Activated naive CD8-positive, alpha-beta T cell treated with anti-CD3 and anti-CD28 coated beads, Interleukin-2, amount 50 U/mL, for 24 hours (primary cell): ENCODE results near the gene STK24.
"Not testable (repeated sequence)": the region's sequence is repeated elsewhere in the genome, so short reads cannot be mapped to it uniquely, and the experiment has no call there.

Experiments used
- ATAC-seq: fragments of 150-1000 bp; cut with Tn5 transposase; one replicate; pipeline ENCODE4 v1.10.0; 2021
- DNase-seq: peaks from one replicate; pipeline ENCODE4 v3.0.0; 2021
- H3K27ac Mint-ChIP-seq: one replicate; pipeline ENCODE4 v1.8.0; 2021; ENCODE audit warnings: mild to moderate bottlenecking, mixed read lengths
- H3K27me3 Mint-ChIP-seq: one replicate; pipeline ENCODE4 v1.8.0; 2021; ENCODE audit warnings: mixed read lengths
- H3K36me3 Mint-ChIP-seq: one replicate; pipeline ENCODE4 v1.8.0; 2021; ENCODE audit warnings: low read depth, mixed read lengths
- H3K4me1 Mint-ChIP-seq: one replicate; pipeline ENCODE4 v1.8.0; 2021; ENCODE audit warnings: mixed read lengths
- H3K4me3 Mint-ChIP-seq: one replicate; pipeline ENCODE4 v1.8.0; 2021; ENCODE audit warnings: mild to moderate bottlenecking, moderate library complexity, mixed read lengths
- H3K9me3 Mint-ChIP-seq: one replicate; pipeline ENCODE4 v1.8.0; 2021; ENCODE audit warnings: mixed read lengths

The STK24 gene

GRCh38 chr13:98576963-98577835 is at the start of gene STK24:
Gene STK24 (minus strand): TSS chr13:98577107. CDS start chr13:98576786, 321 bp downstream.
- H3K4me1 Mint-ChIP-seq = peaks cover 45% of the 10 kb centered on the region
- peak; percentile 61 for ATAC-seq
- H3K27me3 Mint-ChIP-seq = no peaks in the 10 kb centered on the region
- peak within 1 kb of the TSS; percentile 88 for H3K27ac Mint-ChIP-seq
- peak; percentile 71 for DNase-seq
- H3K36me3 Mint-ChIP-seq = peaks cover 15% of the 10 kb centered on the region
- H3K9me3 Mint-ChIP-seq = no peaks in the 10 kb centered on the region
- H3K4me3 Mint-ChIP-seq = peak within 1 kb of the TSS; percentile 91

- no peak for DNase-seq
- Mint-ChIP-seq H3K36me3 (no peaks in the 10 kb centered on the region), H3K4me3 (no peak overlapping the region), H3K27ac (no peak overlapping the region), H3K4me1 (no peaks in the 10 kb centered on the region), H3K9me3 (no peaks in the 10 kb centered on the region), H3K27me3 (peaks cover 5% of the 10 kb centered on the region)
- ATAC-seq = no peak
These were observed 49.5 kb upstream of the STK24 start for GRCh38 chr13:98626298-98626935.

GRCh38 chr13:98624589-98624988 is 47.7 kb upstream of the STK24 start:
- H3K36me3 Mint-ChIP-seq, H3K4me3 Mint-ChIP-seq, ATAC-seq, H3K27ac Mint-ChIP-seq, H3K4me1 Mint-ChIP-seq, DNase-seq, H3K9me3 Mint-ChIP-seq, H3K27me3 Mint-ChIP-seq: not testable (repeated sequence)

GRCh38 chr13:98622931-98623331 is 46.0 kb upstream of the STK24 start:
- no peak overlapping the region for H3K4me3 Mint-ChIP-seq
- no peak for ATAC-seq
- no peaks in the 10 kb centered on the region for H3K9me3 Mint-ChIP-seq

GRCh38 chr13:98619556-98619955 is 42.6 kb upstream of the STK24 start:
- H3K27me3 Mint-ChIP-seq = peaks cover 6% of the 10 kb centered on the region
- no peaks in the 10 kb centered on the region for H3K9me3 Mint-ChIP-seq
- no peak overlapping the region for H3K27ac Mint-ChIP-seq
- ATAC-seq (no peak), DNase-seq (no peak)
- H3K4me1 Mint-ChIP-seq = no peaks in the 10 kb centered on the region
- no peak overlapping the region for H3K4me3 Mint-ChIP-seq
- no peaks in the 10 kb centered on the region for H3K36me3 Mint-ChIP-seq

More at GRCh38 chr13:98622931-98623331, 46.0 kb upstream of the STK24 start:
- Mint-ChIP-seq H3K4me1 (no peaks in the 10 kb centered on the region), H3K27ac (no peak overlapping the region), H3K27me3 (peaks cover 2% of the 10 kb centered on the region), H3K36me3 (no peaks in the 10 kb centered on the region)
- no peak for DNase-seq

- not testable (repeated sequence) for H3K27ac Mint-ChIP-seq, H3K4me3 Mint-ChIP-seq, H3K4me1 Mint-ChIP-seq, H3K9me3 Mint-ChIP-seq, DNase-seq, ATAC-seq, H3K36me3 Mint-ChIP-seq, H3K27me3 Mint-ChIP-seq
These were observed 38.7 kb upstream of the STK24 start for GRCh38 chr13:98615595-98615994.

- Mint-ChIP-seq H3K4me3 (no peak overlapping the region), H3K9me3 (no peaks in the 10 kb centered on the region), H3K4me1 (no peaks in the 10 kb centered on the region), H3K27me3 (peaks cover 6% of the 10 kb centered on the region), H3K27ac (no peak overlapping the region), H3K36me3 (no peaks in the 10 kb centered on the region)
- no peak for ATAC-seq
- no peak for DNase-seq
These were observed 36.7 kb upstream of the STK24 start for GRCh38 chr13:98613591-98613990.

GRCh38 chr13:98609756-98610155 is 32.8 kb upstream of the STK24 start:
- no peaks in the 10 kb centered on the region for H3K36me3 Mint-ChIP-seq
- ATAC-seq (no peak), DNase-seq (no peak)
- H3K27ac Mint-ChIP-seq = no peak overlapping the region
- no peak overlapping the region for H3K4me3 Mint-ChIP-seq
- H3K4me1 Mint-ChIP-seq = no peaks in the 10 kb centered on the region
- peaks cover 2% of the 10 kb centered on the region for H3K27me3 Mint-ChIP-seq
- no peaks in the 10 kb centered on the region for H3K9me3 Mint-ChIP-seq

- Mint-ChIP-seq H3K27ac (no peak overlapping the region), H3K27me3 (no peaks in the 10 kb centered on the region), H3K36me3 (no peaks in the 10 kb centered on the region), H3K4me1 (no peaks in the 10 kb centered on the region), H3K9me3 (no peaks in the 10 kb centered on the region), H3K4me3 (no peak overlapping the region)
- ATAC-seq (no peak), DNase-seq (no peak)
These were observed 29.4 kb upstream of the STK24 start for GRCh38 chr13:98606296-98606695.

- peaks cover 7% of the 10 kb centered on the region for H3K9me3 Mint-ChIP-seq
- H3K27me3 Mint-ChIP-seq = no peaks in the 10 kb centered on the region
- no peak overlapping the region for H3K27ac Mint-ChIP-seq
- ATAC-seq (no peak), DNase-seq (no peak)
- peaks cover 3% of the 10 kb centered on the region for H3K36me3 Mint-ChIP-seq
- no peak overlapping the region for H3K4me3 Mint-ChIP-seq
- peaks cover 22% of the 10 kb centered on the region for H3K4me1 Mint-ChIP-seq
These were observed 22.8 kb upstream of the STK24 start for GRCh38 chr13:98599502-98600328.

- Mint-ChIP-seq H3K27ac (peak overlapping the region; percentile 65), H3K4me1 (peaks cover 22% of the 10 kb centered on the region), H3K27me3 (peaks cover 2% of the 10 kb centered on the region), H3K36me3 (peaks cover 3% of the 10 kb centered on the region), H3K4me3 (no peak overlapping the region), H3K9me3 (peaks cover 7% of the 10 kb centered on the region)
- DNase-seq = no peak
- ATAC-seq = no peak
These were observed 21.1 kb upstream of the STK24 start for GRCh38 chr13:98598043-98598442.

- H3K27ac Mint-ChIP-seq = no peak overlapping the region
- H3K36me3 Mint-ChIP-seq = peaks cover 3% of the 10 kb centered on the region
- peaks cover 22% of the 10 kb centered on the region for H3K4me1 Mint-ChIP-seq
- no peak for ATAC-seq
- H3K27me3 Mint-ChIP-seq = peaks cover 2% of the 10 kb centered on the region
- H3K4me3 Mint-ChIP-seq = no peak overlapping the region
- DNase-seq = no peak
- peaks cover 7% of the 10 kb centered on the region for H3K9me3 Mint-ChIP-seq
These were observed 18.2 kb upstream of the STK24 start for GRCh38 chr13:98595134-98595533.

GRCh38 chr13:98592362-98592732 is 15.4 kb upstream of the STK24 start:
- Mint-ChIP-seq H3K4me1 (peaks cover 18% of the 10 kb centered on the region), H3K27me3 (peaks cover 2% of the 10 kb centered on the region), H3K36me3 (peaks cover 3% of the 10 kb centered on the region), H3K4me3 (no peak overlapping the region), H3K9me3 (peaks cover 11% of the 10 kb centered on the region), H3K27ac (no peak overlapping the region)
- DNase-seq = no peak
- no peak for ATAC-seq

- no peak overlapping the region for H3K27ac Mint-ChIP-seq
- ATAC-seq (no peak), DNase-seq (no peak)
- H3K9me3 Mint-ChIP-seq = peaks cover 9% of the 10 kb centered on the region
- H3K27me3 Mint-ChIP-seq = peaks cover 2% of the 10 kb centered on the region
- H3K4me3 Mint-ChIP-seq = no peak overlapping the region
- peaks cover 15% of the 10 kb centered on the region for H3K4me1 Mint-ChIP-seq
- H3K36me3 Mint-ChIP-seq = peaks cover 3% of the 10 kb centered on the region
These were observed 14.9 kb upstream of the STK24 start for GRCh38 chr13:98591721-98592361.
